H1 (cell line): ENCODE data around the gene PSG2. TPM values are rescaled to one million over a fixed set of nuclear protein-coding genes. Genes with fewer than 3 reads are reported as not detected.

Source experiments
- CTCF ChIA-PET: fragments of 300-600 bp; sonication (Branson Sonifier 250); formaldehyde crosslinking; loops from one replicate; lab custom pipeline; 2021; ENCODE audit not compliant: partially characterized antibody; lab: Charles Lee
- POLR2A ChIA-PET: fragments of 300-600 bp; sonication (Branson Sonifier 250); formaldehyde crosslinking; loops from one replicate; lab custom pipeline; 2021; ENCODE audit warnings: inconsistent platforms; ENCODE audit not compliant: partially characterized antibody; lab: Charles Lee
- DNase-seq, 2 experiments: peaks; one replicate each; pipeline versions ENCODE4 v3.0.0 to v3.0.0-alpha.2; 2010 to 2022; ENCODE audit warnings: low spot score in 2 of 2, low read depth in 1 of 2, mixed read lengths in 1 of 2
- FAIRE-seq: peaks from 2 replicates; lab custom pipeline; 2011; peaks lifted over from hg19 to GRCh38; lab: Jason Lieb, UNC
- H2AFZ ChIP-seq: 2 replicates; pipeline ENCODE4 v1.8.1; 2012; ENCODE audit warnings: low read length, inconsistent platforms
- H2AK5ac ChIP-seq: 2 replicates; pipeline ENCODE4 v1.6.1; 2013; ENCODE audit warnings: low read depth, low read length
- H2BK120ac ChIP-seq: replicated peaks from 2 replicates; pipeline ENCODE3; 2013; ENCODE audit warnings: low read depth, low read length, inconsistent platforms
- H2BK12ac ChIP-seq: 2 replicates; pipeline ENCODE4 v1.6.1; 2013; ENCODE audit warnings: low read depth, low read length
- H2BK15ac ChIP-seq: 2 replicates; pipeline ENCODE4 v1.6.1; 2013; ENCODE audit warnings: low read length
- H2BK20ac ChIP-seq: 2 replicates; pipeline ENCODE4 v1.6.1; 2013; ENCODE audit warnings: low read length
- H2BK5ac ChIP-seq: 2 replicates; pipeline ENCODE4 v1.6.1; 2013; ENCODE audit warnings: low read depth, low read length
- H3K14ac ChIP-seq: 2 replicates; pipeline ENCODE4 v1.6.1; 2013; ENCODE audit warnings: inconsistent platforms; ENCODE audit not compliant: insufficient read length
- H3K18ac ChIP-seq: 2 replicates; pipeline ENCODE4 v1.6.1; 2013; ENCODE audit warnings: low read length; ENCODE audit errors: extremely low read depth
- H3K23ac ChIP-seq: 2 replicates; pipeline ENCODE4 v1.6.1; 2013; ENCODE audit warnings: inconsistent platforms; ENCODE audit not compliant: insufficient read length
- H3K23me2 ChIP-seq: 2 replicates; pipeline ENCODE4 v1.6.1; 2013; ENCODE audit warnings: low read depth, low read length
- H3K27ac ChIP-seq: 2 replicates; pipeline ENCODE4 v1.6.1; 2011; ENCODE audit warnings: low read depth, low read length, inconsistent platforms
- H3K27me3 ChIP-seq, 4 experiments: replicated peaks in 1 of 4; 1 replicate in 1 of 4; 2 replicates in 3 of 4; pipeline versions ENCODE4 v1.6.1 to v1.8.1; 2011 to 2013; ENCODE audit warnings: low read length in 3 of 4, mild to moderate bottlenecking in 3 of 4, inconsistent platforms in 2 of 4, mixed read lengths in 2 of 4, moderate library complexity in 1 of 4; ENCODE audit not compliant: control insufficient read depth in 3 of 4, insufficient read depth in 3 of 4; ENCODE audit errors: extremely low read depth in 1 of 4
- H3K36me3 ChIP-seq, 4 experiments: 2 replicates each; pipeline versions ENCODE4 v1.6.1 to v1.8.1; 2011 to 2013; ENCODE audit warnings: mild to moderate bottlenecking in 4 of 4, low read length in 3 of 4, moderate library complexity in 2 of 4, control low read depth in 1 of 4, inconsistent platforms in 1 of 4; ENCODE audit not compliant: insufficient read depth in 4 of 4, control insufficient read depth in 2 of 4
- H3K4ac ChIP-seq: replicated peaks from 2 replicates; pipeline ENCODE3; 2013; ENCODE audit warnings: low read length, low read depth, mixed read lengths, inconsistent platforms; ENCODE audit not compliant: insufficient read length
- H3K4me1 ChIP-seq, 4 experiments: replicated peaks in 1 of 4; 1 replicate in 1 of 4; 2 replicates in 3 of 4; pipeline versions ENCODE4 v1.6.1 to v1.8.1; 2011 to 2013; ENCODE audit warnings: low read length in 3 of 4, inconsistent platforms in 2 of 4, mixed read lengths in 1 of 4; ENCODE audit not compliant: insufficient read depth in 4 of 4, control insufficient read depth in 3 of 4
- H3K4me2 ChIP-seq, 2 experiments: 2 replicates each; pipeline versions ENCODE4 v1.6.1 to v1.8.1; 2011 to 2013; ENCODE audit warnings: low read depth in 2 of 2, low read length in 2 of 2, control low read depth in 1 of 2, inconsistent platforms in 1 of 2, mild to moderate bottlenecking in 1 of 2; ENCODE audit not compliant: insufficient read depth in 1 of 2
- H3K4me3 ChIP-seq, 4 experiments: fragments of 200-600, 300-600 bp in 1 of 4; sonication (generic), shearing (Covaris generic), sonication (Bioruptor Twin) in 1 of 4; 2 replicates each; pipeline versions ENCODE4 v1.5.1 to v1.8.1; 2011 to 2016; ENCODE audit warnings: low read length in 4 of 4, low read depth in 3 of 4, control low read depth in 2 of 4, inconsistent platforms in 2 of 4, mild to moderate bottlenecking in 2 of 4, mixed read lengths in 1 of 4, moderate library complexity in 1 of 4; ENCODE audit not compliant: insufficient read depth in 2 of 4; ENCODE audit errors: extremely low read depth in 1 of 4
- H3K56ac ChIP-seq: replicated peaks from 2 replicates; pipeline ENCODE3; 2013; ENCODE audit warnings: low read depth, mild to moderate bottlenecking, mixed read lengths, low read length, inconsistent platforms; ENCODE audit not compliant: insufficient read length
- H3K79me1 ChIP-seq: 2 replicates; pipeline ENCODE4 v1.6.1; 2013; ENCODE audit warnings: low read depth, low read length, control low read depth
- H3K79me2 ChIP-seq, 2 experiments: 2 replicates each; pipeline versions ENCODE4 v1.6.1 to v1.8.1; 2012 to 2013; ENCODE audit warnings: low read length in 2 of 2, mild to moderate bottlenecking in 2 of 2, inconsistent platforms in 1 of 2; ENCODE audit not compliant: insufficient read depth in 2 of 2, control insufficient read depth in 1 of 2
- H3K9ac ChIP-seq, 4 experiments: replicated peaks in 1 of 4; 1 replicate in 1 of 4; 2 replicates in 3 of 4; pipeline versions ENCODE4 v1.6.1 to v1.8.1; 2011 to 2013; ENCODE audit warnings: low read depth in 3 of 4, low read length in 3 of 4, control low read depth in 2 of 4, mild to moderate bottlenecking in 2 of 4, moderate library complexity in 2 of 4, inconsistent platforms in 1 of 4; ENCODE audit errors: extremely low read depth in 1 of 4
- H3K9me3 ChIP-seq, 2 experiments: 2 replicates each; pipeline versions ENCODE4 v1.6.1 to v1.8.1; 2012 to 2013; ENCODE audit warnings: mild to moderate bottlenecking in 2 of 2, moderate library complexity in 2 of 2, control low read depth in 1 of 2, inconsistent platforms in 1 of 2, low read depth in 1 of 2, low read length in 1 of 2, mixed read lengths in 1 of 2; ENCODE audit not compliant: insufficient read depth in 2 of 2
- H4K20me1 ChIP-seq, 2 experiments: replicated peaks in 1 of 2; 2 replicates each; pipeline versions ENCODE3 to v1.8.1; 2011 to 2013; ENCODE audit warnings: inconsistent platforms in 2 of 2, low read length in 2 of 2, mild to moderate bottlenecking in 1 of 2; ENCODE audit not compliant: insufficient read depth in 2 of 2, control insufficient read depth in 1 of 2
- H4K5ac ChIP-seq: 2 replicates; pipeline ENCODE4 v1.6.1; 2013; ENCODE audit warnings: low read length, low read depth, mixed read lengths, inconsistent platforms; ENCODE audit not compliant: insufficient read length
- H4K8ac ChIP-seq: 2 replicates; pipeline ENCODE4 v1.8.0; 2013; ENCODE audit warnings: mild to moderate bottlenecking, moderate library complexity, low read length, inconsistent platforms; ENCODE audit not compliant: insufficient read depth; ENCODE audit errors: extremely low read depth
- H4K91ac ChIP-seq: replicated peaks from 2 replicates; pipeline ENCODE3; 2013; ENCODE audit warnings: low read length, mixed read lengths, inconsistent platforms; ENCODE audit not compliant: insufficient read length
- EZH2 ChIP-seq: fragments of 200-600 bp; sonication (generic); IDR thresholded peaks from 2 replicates; pipeline ENCODE4 v1.7.1; 2012; ENCODE audit warnings: low read depth, mild to moderate bottlenecking, moderate library complexity, low read length, inconsistent platforms; ENCODE audit not compliant: severe bottlenecking
- KDM4A ChIP-seq: IDR thresholded peaks from one replicate; pipeline ENCODE4 v1.7.1; 2012; ENCODE audit warnings: low read depth, mild to moderate bottlenecking, moderate library complexity, low read length, inconsistent platforms; ENCODE audit not compliant: severe bottlenecking
- NANOG ChIP-seq: IDR thresholded peaks from 2 replicates; pipeline ENCODE4 v1.6.1; 2011; ENCODE audit warnings: low read length, low read depth, mild to moderate bottlenecking, inconsistent platforms; ENCODE audit not compliant: insufficient read depth, poor library complexity, severe bottlenecking
- RAD21 ChIP-seq, 2 experiments: IDR thresholded peaks in 1 of 2; conservative IDR thresholded peaks in 1 of 2; 2 replicates each; pipeline ENCODE4 v1.6.1; 2011; ENCODE audit warnings: low read depth in 2 of 2, low read length in 2 of 2, improper control_type of control experiment in 1 of 2, inconsistent platforms in 1 of 2, mild to moderate bottlenecking in 1 of 2, moderate library complexity in 1 of 2
- RXRA ChIP-seq: IDR thresholded peaks from 2 replicates; pipeline ENCODE4 v1.6.1; 2011; ENCODE audit warnings: low read depth, mild to moderate bottlenecking, low read length, moderate library complexity; ENCODE audit not compliant: insufficient read depth
- SP4 ChIP-seq: IDR thresholded peaks from 2 replicates; pipeline ENCODE4 v1.6.1; 2012; ENCODE audit warnings: low read length, inconsistent platforms
- WGBS, 2 experiments: shearing (Covaris generic) in 1 of 2; methylation state at CpG; one replicate each; pipeline versions ENCODE4 v1.1.6 to v1.1.7; 2013 to 2015; ENCODE audit warnings: low lambda C conversion rate in 2 of 2, mixed read lengths in 2 of 2, inconsistent platforms in 1 of 2, low coverage in 1 of 2, missing lambda C conversion rate in 1 of 2; ENCODE audit not compliant: insufficient replicate concordance in 2 of 2, insufficient coverage in 1 of 2, insufficient read length in 1 of 2; ENCODE audit errors: extremely low coverage in 1 of 2, missing lambda C conversion rate in 1 of 2; 5-methylcytosine and 5-hydroxymethylcytosine counted together
- polyA plus RNA-seq, 7 experiments: library from polyadenylated mRNA; depleted of rRNA in 3 of 7; stranded (reverse) in 5 of 7; unstranded in 2 of 7; fragments of >200 nt in 5 of 7; fragments of 200-250 nt in 2 of 7; gene quantifications; 1 replicate in 5 of 7; 2 replicates in 1 of 7; 4 replicates in 1 of 7; pipeline versions ENCODE4 v1.2.1 to v1.2.3, GENCODE V29; 2011 to 2013; ENCODE audit warnings: missing spikeins in 2 of 7, mixed read lengths in 2 of 7
- total RNA-seq: library from RNA; stranded (reverse); fragmentation: NEBNext Ultra II Directional; extraction: Animal tissue kit (Norgen Biotek cat#: 25700); gene quantifications from 2 replicates; pipeline ENCODE4 v1.2.1, GENCODE V29; 2021

Gene PSG2
- total and polyA plus RNA-seq, 2 of the 8 experiments (the other 6 are each of a cell fraction or from before 2014, with no cell fraction given) = not detected

DNA sequence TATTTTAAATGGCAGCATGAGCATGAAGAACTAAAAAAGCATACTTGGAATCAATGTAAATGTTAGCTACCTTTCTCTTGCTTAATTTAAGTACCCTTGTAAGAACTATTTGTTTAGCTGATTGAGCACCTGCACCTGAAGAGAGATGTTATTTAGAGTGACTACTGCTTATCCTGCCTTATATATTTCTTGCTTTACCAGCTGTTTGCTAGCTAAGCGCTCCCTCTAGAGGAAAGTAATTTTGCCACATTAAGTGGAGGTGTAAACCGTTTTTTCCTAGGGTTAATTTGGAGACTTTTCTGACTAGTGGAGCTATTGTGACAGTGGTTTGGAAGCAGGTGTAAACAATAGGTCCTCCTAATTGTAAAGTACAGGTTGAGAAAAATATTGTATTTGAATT, 19.4 kb upstream of the PSG2 start:
- H3K14ac ChIP-seq = no peak overlapping the region
- no peak overlapping the region for H3K4me3 ChIP-seq
- no peak overlapping the region for H3K27ac ChIP-seq
- POLR2A ChIA-PET = no interaction called here
- no peak overlapping the region for H4K91ac ChIP-seq
- CTCF ChIA-PET = no interaction called here
- no peak for TF ChIP-seq RAD21 (IDR thresholded peaks at IDR 0.05 in 1 of 2, conservative IDR thresholded peaks at IDR 0.05 in 1 of 2; ENCODE audit: low read depth in 2 of 2, low read length in 2 of 2)
- TF ChIP-seq KDM4A = no peak
- no peak for TF ChIP-seq EZH2
- TF ChIP-seq RXRA = no peak
- TF ChIP-seq SP4 = no peak
- TF ChIP-seq NANOG = no peak
- no peak overlapping the region for H3K56ac ChIP-seq
- H3K9ac ChIP-seq = no peak overlapping the region
- no peaks in the 10 kb centered on the region for H3K79me1 ChIP-seq
- H2BK12ac ChIP-seq = no peak overlapping the region
- no peak overlapping the region for H3K23ac ChIP-seq
- no peak overlapping the region for H3K18ac ChIP-seq
- no peaks in the 10 kb centered on the region for H3K79me2 ChIP-seq
- no peaks in the 10 kb centered on the region for H3K23me2 ChIP-seq
- no peaks in the 10 kb centered on the region for H3K4me1 ChIP-seq
- H4K8ac ChIP-seq = no peak overlapping the region
- 77% methylated on average over 2 of the region's 2 CpGs; no CpG with 5 or more reads in 1 of the 2 experiments for WGBS, 2 experiments
- no peak overlapping the region for H2BK120ac ChIP-seq
- H3K27me3 ChIP-seq = no peaks in the 10 kb centered on the region
- no peak overlapping the region for H2AFZ ChIP-seq
- H3K36me3 ChIP-seq = no peaks in the 10 kb centered on the region
- H4K20me1 ChIP-seq = no peaks in the 10 kb centered on the region
- H2AK5ac ChIP-seq = no peak overlapping the region
- no peak for FAIRE-seq
- no peak overlapping the region for H2BK5ac ChIP-seq
- DNase-seq = no peak
- no peak overlapping the region for H3K4me2 ChIP-seq
- H4K5ac ChIP-seq = no peak overlapping the region
- H2BK15ac ChIP-seq = no peak overlapping the region
- peaks cover 10 to 51% of the 10 kb centered on the region in 2 experiments for H3K9me3 ChIP-seq
- H2BK20ac ChIP-seq = no peak overlapping the region
- no peak overlapping the region for H3K4ac ChIP-seq
